Spinal cord (tissue), 10 donors: ENCODE results near the gene SCAND1. TPM values are rescaled to one million over a fixed set of nuclear protein-coding genes. Genes with fewer than 3 reads are reported as not detected.

Experiments used
- DNase-seq, 6 donors: peaks; one replicate each; pipeline versions ENCODE4 v3.0.0 to v3.0.0-alpha.2; 2013 to 2015; ENCODE audit warnings: low spot score in 6 of 6, low read depth in 4 of 6
- H3K27ac ChIP-seq: one replicate; pipeline ENCODE4 v1.5.1; 2013; ENCODE audit warnings: low read depth, low read length, control low read depth
- H3K27me3 ChIP-seq: one replicate; pipeline ENCODE4 v1.6.1; 2013; ENCODE audit warnings: low read length; ENCODE audit not compliant: control insufficient read depth, insufficient read depth
- H3K36me3 ChIP-seq: one replicate; pipeline ENCODE4 v1.6.1; 2013; ENCODE audit warnings: low read length; ENCODE audit not compliant: control insufficient read depth, insufficient read depth
- H3K4me1 ChIP-seq: one replicate; pipeline ENCODE4 v1.6.1; 2013; ENCODE audit warnings: low read length; ENCODE audit not compliant: control insufficient read depth, insufficient read depth
- H3K4me3 ChIP-seq: one replicate; pipeline ENCODE4 v1.5.1; 2013; ENCODE audit warnings: low read depth, low read length, control low read depth
- H3K9me3 ChIP-seq: one replicate; pipeline ENCODE4 v1.6.1; 2013; ENCODE audit warnings: low read length; ENCODE audit not compliant: control insufficient read depth, insufficient read depth
- WGBS: methylation state at CpG from one replicate; pipeline ENCODE4 v1.1.5; 2013; ENCODE audit warnings: missing lambda C conversion rate; ENCODE audit not compliant: insufficient coverage; 5-methylcytosine and 5-hydroxymethylcytosine counted together
- polyA plus RNA-seq, 2 donors: library from polyadenylated mRNA; unstranded; fragments of 120-200 nt; gene quantifications; one replicate each; pipeline ENCODE4 v1.2.1, GENCODE V29; 2013; ENCODE audit not compliant: insufficient read length in 2 of 2
- total RNA-seq, 2 donors: library from RNA; depleted of rRNA in 1 of 2; stranded (reverse); fragments of 120-200 nt in 1 of 2; fragments of >200 nt in 1 of 2; gene quantifications; one replicate each; pipeline versions ENCODE4 v1.2.3 to v1.2.4, GENCODE V29; 2013 to 2014
- donor health status: healthy.

SCAND1 gene
- total and polyA plus RNA-seq, 4 donors = 22.3 to 80.6 (median 67.9) TPM

DNA sequence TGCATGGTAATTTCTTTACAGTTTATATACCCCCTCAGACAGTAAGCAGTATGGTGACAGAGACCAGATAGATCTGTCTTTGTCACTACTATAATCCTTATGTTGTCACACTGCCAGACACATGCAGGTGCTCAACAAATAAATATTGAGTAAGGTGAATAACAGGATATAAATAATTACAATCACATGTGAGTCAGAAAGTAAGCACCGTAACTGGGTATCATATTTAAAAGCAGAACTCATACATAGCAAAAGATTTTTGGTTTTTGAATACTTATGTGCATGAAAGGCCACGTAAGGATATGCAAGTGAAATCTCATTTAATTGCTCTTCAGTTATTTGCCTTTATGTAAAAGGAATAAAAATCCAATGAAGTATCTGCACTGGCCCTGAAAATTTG, 31.5 kb upstream of the SCAND1 start:
- H3K9me3 ChIP-seq = no peaks in the 10 kb centered on the region
- 100% methylated on average over 1 of the region's 2 CpGs for WGBS
- H3K4me1 ChIP-seq = no peaks in the 10 kb centered on the region
- H3K27me3 ChIP-seq = no peaks in the 10 kb centered on the region
- H3K4me3 ChIP-seq = no peak overlapping the region
- no peak overlapping the region for H3K27ac ChIP-seq
- H3K36me3 ChIP-seq = no peaks in the 10 kb centered on the region
- DNase-seq = no peak

GRCh38 chr20:35984382-35984781, 30.1 kb upstream of the SCAND1 start:
- Histone ChIP-seq H3K9me3 (no peaks in the 10 kb centered on the region), H3K27ac (no peak overlapping the region), H3K36me3 (no peaks in the 10 kb centered on the region), H3K4me1 (no peaks in the 10 kb centered on the region), H3K27me3 (no peaks in the 10 kb centered on the region), H3K4me3 (no peak overlapping the region)
- WGBS = 92% methylated on average over 6 of the region's 6 CpGs
- no peak for DNase-seq

DNA sequence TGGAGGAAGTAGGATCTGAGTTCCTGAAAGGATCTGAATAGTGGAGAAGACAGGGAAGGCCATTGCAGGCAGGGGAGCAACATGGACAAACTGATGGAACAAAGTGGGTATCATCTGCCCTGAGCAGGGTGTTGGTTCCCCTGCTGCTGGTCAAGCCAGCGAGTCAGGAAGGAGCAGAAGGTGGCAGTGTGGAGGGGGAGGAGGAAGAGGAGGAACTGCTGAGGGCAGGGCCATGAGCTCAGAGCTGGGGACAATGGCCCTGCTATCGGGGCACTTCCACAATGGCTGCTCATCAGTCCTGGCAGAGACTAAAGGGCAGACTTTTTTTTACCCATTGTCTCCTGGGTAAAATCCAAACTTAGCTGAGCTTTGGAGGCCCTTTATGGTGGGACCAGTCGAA, 27.7 kb upstream of the SCAND1 start:
- Histone ChIP-seq H3K4me3 (no peak overlapping the region), H3K36me3 (no peaks in the 10 kb centered on the region)

GRCh38 chr20:35979544-35979943, 25.2 kb upstream of the SCAND1 start:
- H3K4me3 ChIP-seq = no peak overlapping the region
- no peaks in the 10 kb centered on the region for H3K27me3 ChIP-seq
- no peak for DNase-seq
- no peaks in the 10 kb centered on the region for H3K36me3 ChIP-seq
- H3K4me1 ChIP-seq = peaks cover 10% of the 10 kb centered on the region
- H3K9me3 ChIP-seq = no peaks in the 10 kb centered on the region
- no peak overlapping the region for H3K27ac ChIP-seq
- 64% methylated on average over 4 of the region's 5 CpGs for WGBS

More for the DNA sequence above, 27.7 kb upstream of the SCAND1 start:
- Histone ChIP-seq H3K9me3 (no peaks in the 10 kb centered on the region), H3K4me1 (peaks cover 9% of the 10 kb centered on the region), H3K27ac (no peak overlapping the region), H3K27me3 (no peaks in the 10 kb centered on the region)
- no peak for DNase-seq
- 55% methylated on average over 3 of the region's 3 CpGs for WGBS

DNA sequence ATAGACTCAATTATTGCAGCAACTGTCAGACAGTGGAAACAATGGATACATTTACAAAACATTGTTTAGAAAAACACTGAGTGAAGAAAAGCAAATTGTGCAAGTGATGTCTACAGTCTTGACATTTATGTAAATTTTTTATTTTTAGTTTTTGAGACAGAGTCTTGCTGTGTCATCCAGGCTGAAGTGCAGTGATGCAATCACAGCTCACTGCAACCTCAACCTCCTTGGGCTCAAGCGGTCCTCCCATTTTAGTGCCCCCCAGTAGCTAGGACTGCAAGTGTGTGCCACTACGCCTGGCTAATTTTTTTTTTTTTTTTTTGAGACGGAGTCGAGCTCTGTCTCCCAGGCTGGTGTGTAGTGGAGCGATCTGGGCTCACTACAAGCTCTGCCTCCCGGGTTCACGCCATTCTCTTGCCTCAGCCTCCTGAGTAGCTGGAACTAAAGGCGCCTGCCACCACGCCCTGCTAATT, 23.8 kb upstream of the SCAND1 start:
- Histone ChIP-seq H3K27me3 (no peaks in the 10 kb centered on the region), H3K4me1 (peaks cover 10% of the 10 kb centered on the region), H3K36me3 (no peaks in the 10 kb centered on the region), H3K9me3 (no peaks in the 10 kb centered on the region), H3K27ac (no peak overlapping the region), H3K4me3 (no peak overlapping the region)
- DNase-seq = no peak
- 88% methylated on average over 6 of the region's 9 CpGs for WGBS

GRCh38 chr20:35975576-35976373, 21.5 kb upstream of the SCAND1 start:
- Histone ChIP-seq H3K4me3 (no peak overlapping the region), H3K27ac (no peak overlapping the region), H3K4me1 (peaks cover 10% of the 10 kb centered on the region), H3K27me3 (no peaks in the 10 kb centered on the region), H3K36me3 (no peaks in the 10 kb centered on the region), H3K9me3 (no peaks in the 10 kb centered on the region)
- DNase-seq = peak in 1 of 6 donors; percentile 8
- WGBS = 80% methylated on average over 9 of the region's 9 CpGs

DNA sequence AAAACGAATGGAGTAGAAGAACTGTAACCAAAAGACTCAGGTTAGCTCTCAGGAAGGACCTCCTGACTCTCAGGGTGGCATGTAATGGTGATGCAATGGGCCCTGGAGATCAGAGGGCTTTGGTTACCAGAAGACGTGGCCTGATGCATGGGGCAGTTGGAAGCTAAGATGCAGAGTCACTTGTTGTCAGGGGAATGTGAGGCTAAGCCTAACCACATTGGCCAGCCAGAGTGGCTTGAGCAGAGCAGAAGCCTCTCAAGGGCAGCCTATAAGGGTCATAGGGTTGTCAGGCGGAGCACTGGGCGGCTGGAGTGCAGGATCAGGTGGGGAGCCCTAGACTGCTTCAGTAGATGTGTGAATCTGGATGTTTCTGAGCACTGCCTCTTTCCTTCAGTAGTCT, 20.0 kb upstream of the SCAND1 start:
- Histone ChIP-seq H3K36me3 (no peaks in the 10 kb centered on the region), H3K27me3 (no peaks in the 10 kb centered on the region), H3K9me3 (no peaks in the 10 kb centered on the region), H3K4me3 (no peak overlapping the region), H3K27ac (no peak overlapping the region), H3K4me1 (peaks cover 10% of the 10 kb centered on the region)
- WGBS = 87% methylated on average over 4 of the region's 4 CpGs
- DNase-seq = no peak

DNA sequence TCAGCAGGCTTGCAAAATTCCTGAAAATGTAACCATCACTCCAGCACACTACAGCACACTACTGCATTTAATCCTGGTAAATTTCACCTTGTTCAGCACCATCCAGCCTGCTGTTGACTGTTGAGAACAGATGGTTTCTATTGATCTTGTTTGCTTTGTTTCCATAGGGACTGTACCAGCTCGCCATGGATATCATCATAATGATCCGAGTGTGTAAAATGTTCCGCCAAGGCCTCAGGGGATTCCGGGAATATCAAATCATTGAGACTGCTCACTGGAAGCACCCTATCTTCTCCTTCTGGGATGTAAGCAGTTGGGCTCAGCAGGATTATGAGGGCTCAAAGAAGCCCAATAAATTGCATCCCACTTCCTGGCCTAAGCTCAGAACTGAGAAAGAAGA, 18.2 kb upstream of the SCAND1 start:
- peak in 1 of 6 donors; percentile 19 for DNase-seq
- WGBS = 83% methylated on average over 1 of the region's 4 CpGs
- no peak overlapping the region for H3K4me3 ChIP-seq
- no peak overlapping the region for H3K27ac ChIP-seq
- no peaks in the 10 kb centered on the region for H3K36me3 ChIP-seq
- H3K27me3 ChIP-seq = no peaks in the 10 kb centered on the region
- no peaks in the 10 kb centered on the region for H3K9me3 ChIP-seq
- peaks cover 6% of the 10 kb centered on the region for H3K4me1 ChIP-seq

GRCh38 chr20:35971981-35972380, 17.7 kb upstream of the SCAND1 start:
- Histone ChIP-seq H3K4me3 (no peak overlapping the region), H3K36me3 (no peaks in the 10 kb centered on the region), H3K4me1 (peaks cover 2% of the 10 kb centered on the region), H3K9me3 (no peaks in the 10 kb centered on the region), H3K27ac (no peak overlapping the region), H3K27me3 (no peaks in the 10 kb centered on the region)
- no peak for DNase-seq
- 89% methylated on average over 1 of the region's 2 CpGs for WGBS

GRCh38 chr20:35968930-35969329, 14.6 kb upstream of the SCAND1 start:
- WGBS = no CpG with 5 or more reads among the region's 1 CpG

More at GRCh38 chr20:35968930-35969329, 14.6 kb upstream of the SCAND1 start:
- H3K36me3 ChIP-seq = no peaks in the 10 kb centered on the region
- no peaks in the 10 kb centered on the region for H3K4me1 ChIP-seq
- H3K4me3 ChIP-seq = no peak overlapping the region
- no peaks in the 10 kb centered on the region for H3K9me3 ChIP-seq
- DNase-seq = no peak
- no peaks in the 10 kb centered on the region for H3K27me3 ChIP-seq
- H3K27ac ChIP-seq = no peak overlapping the region
